GM18867 (cell line): ENCODE results near the gene NT5E.
"Not testable (repeated sequence)": the region's sequence is repeated elsewhere in the genome, so short reads cannot be mapped to it uniquely, and the experiment has no call there.

ENCODE experiments used
- ATAC-seq: cut with Tn5 transposase; IDR thresholded peaks from one replicate; pipeline ENCODE4 v1.9.1; 2021; ENCODE audit warnings: mild to moderate bottlenecking, moderate library complexity; ENCODE audit not compliant: unreplicated experiment

NT5E gene

GRCh38 chr6:85484948-85485347, 35.1 kb downstream of the NT5E start:
- no peak for ATAC-seq

GRCh38 chr6:85490516-85491248, 40.8 kb downstream of the NT5E start:
- no peak for ATAC-seq

DNA sequence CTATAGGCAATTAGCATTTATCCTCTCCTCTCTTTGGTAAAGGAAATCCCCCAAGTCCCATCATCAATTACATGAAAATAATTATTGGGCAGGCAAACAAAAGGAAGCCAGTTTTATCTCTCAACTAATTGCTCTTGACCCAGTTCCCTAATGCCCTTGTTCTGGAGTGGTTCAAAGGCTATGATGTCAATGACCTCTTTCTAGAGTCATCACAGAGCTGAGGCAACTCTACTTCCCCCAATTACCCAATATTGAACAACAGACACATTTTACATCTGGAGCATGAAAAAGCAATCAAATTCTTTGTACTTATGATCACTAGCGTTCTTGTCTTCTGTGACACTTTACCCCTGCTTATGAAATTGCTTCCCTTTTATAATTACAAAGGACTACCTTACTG, 43.5 kb downstream of the NT5E start:
- no peak for ATAC-seq

DNA sequence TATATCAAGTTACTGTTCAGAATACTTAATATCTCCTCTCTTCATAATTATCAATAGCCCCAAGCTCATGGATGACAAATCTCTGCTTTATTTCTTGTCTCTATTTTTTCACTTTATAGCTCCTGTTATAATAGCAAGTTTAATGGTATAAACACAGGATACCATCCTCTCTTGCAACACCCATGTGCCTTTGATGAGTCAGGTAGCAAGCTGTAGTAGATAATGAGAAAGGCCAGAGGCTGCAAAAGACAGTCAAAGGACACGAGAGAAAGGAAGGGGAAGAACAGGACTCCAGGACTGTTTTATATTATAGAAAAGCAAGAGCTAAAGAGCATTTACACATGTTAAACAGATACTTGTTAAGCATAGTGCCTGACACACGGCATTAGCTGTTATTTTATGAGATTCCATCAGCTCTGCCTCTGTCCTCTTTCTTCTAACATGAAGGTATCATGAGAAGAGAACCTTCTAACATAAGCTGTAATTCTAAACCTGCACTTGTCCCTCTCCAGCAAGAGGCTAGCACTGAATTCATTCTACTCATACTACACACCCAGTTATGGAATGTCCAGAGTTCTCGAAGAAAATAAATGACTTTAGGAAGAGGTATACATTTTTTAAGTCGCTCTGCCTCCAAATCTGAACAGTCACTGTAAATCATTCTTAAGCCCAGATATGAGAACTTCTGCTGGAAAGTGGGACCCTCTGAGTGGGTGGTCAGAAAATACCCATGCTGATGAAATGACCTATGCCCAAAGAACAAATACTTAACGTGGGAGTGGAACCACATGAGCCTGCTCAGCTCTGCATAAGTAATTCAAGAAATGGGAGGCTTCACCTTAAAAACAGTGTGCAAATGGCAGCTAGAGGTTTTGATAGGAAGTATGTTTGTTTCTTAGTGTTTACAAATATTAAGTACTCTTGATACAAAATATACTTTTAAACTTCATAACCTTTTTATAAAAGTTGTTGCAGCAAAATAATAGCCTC, 45.0 kb downstream of the NT5E start:
- ATAC-seq, result no peak

DNA sequence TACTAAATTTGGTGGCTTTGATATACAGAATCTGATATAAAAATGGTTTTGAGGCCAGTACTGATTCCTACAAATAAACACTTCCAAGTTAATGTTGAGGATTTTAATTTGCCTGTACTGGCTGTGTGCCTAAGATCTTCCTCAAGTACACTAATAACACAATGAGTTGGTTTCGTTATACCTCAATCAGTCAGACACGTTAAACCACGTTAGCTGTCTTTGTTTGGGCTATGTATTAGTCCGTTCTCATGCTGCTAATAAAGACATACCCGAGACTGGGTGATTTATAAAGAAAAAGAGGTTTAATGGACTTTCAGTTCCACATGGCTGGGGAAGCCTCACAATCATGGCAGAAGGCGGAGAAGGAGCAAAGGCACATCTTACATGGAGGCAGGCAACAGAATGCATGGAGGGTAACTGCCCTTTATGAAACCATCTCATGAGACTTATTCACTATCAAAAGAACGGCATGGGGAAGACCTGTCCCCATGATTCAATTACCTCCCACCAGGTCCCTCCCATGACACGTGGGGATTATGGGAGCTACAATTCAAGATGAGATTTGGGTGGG, 46.2 kb downstream of the NT5E start:
- ATAC-seq, result no peak

DNA sequence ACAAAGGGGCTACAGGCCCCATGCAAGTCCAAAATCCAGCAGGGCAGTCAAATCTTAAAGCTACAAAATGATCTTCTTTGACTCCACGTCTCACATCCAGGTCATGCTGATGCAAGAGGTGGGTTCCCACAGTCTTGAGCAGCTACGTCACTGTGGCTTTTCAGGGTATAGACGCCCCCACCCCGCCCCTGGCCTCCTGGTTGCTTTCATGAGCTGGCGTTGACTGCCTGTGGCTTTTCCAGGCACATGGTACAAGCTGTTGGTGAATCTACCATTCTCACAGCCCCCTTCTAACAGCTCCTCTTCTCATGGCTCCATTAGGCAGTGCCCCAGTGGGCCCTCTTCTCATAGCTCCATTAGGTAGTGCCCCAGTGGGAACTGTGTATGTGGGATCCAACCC, 47.0 kb downstream of the NT5E start:
- no peak for ATAC-seq

DNA sequence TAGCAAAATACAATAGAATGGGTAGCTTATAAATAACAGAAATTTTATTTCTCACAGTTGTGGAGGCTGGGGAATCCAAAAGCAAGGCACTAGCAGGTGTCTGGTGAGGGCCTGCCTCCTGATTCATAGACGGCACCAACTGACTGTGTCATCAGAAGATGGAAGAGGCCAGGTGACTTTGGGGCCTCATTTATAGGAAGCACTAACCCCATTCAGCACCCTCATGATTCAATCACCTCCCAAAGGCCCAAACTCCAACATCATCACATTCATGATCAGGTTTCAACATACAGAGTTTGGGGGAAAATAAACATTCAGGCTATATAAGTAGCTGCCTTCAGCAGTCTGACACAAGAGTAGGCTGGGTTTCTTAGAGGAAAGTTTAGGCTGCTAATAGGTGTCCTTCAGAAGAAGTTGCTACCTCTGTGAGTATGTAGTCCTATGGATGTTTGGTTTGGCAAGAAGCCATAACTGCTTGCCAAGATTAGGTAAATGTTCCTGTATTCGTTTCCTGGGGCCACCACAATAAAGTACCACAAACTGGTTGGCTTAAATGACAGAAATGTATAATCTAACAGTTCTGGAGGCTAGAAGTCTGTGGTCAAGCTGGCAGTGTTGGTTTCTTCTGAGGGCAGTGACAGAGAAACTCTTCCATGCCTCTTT, 48.8 kb downstream of the NT5E start:
- ATAC-seq, result no peak

- no peak for ATAC-seq
These were observed 56.7 kb downstream of the NT5E start for GRCh38 chr6:85506441-85507093.

GRCh38 chr6:85516168-85516567, 66.3 kb downstream of the NT5E start:
- ATAC-seq, result no peak

DNA sequence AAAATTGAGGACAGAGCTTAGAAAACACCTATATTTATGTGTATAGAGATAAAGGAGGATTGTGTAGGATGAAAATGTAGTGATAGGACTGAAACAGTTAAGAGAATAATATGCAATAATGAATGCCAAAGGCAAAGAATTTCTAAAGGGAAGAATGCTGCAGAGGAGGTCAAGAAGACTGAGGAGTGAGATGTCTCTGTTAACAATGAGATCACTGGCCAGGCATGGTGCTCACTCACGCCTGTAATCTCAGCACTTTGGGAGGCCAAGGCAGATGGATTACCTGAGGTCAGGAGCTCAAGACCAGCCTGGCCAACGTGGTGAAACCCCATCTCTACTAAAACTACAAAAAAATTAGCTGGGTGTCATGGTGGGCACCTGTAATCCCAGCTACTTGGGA, 74.4 kb downstream of the NT5E start:
- ATAC-seq, result not testable (repeated sequence)

DNA sequence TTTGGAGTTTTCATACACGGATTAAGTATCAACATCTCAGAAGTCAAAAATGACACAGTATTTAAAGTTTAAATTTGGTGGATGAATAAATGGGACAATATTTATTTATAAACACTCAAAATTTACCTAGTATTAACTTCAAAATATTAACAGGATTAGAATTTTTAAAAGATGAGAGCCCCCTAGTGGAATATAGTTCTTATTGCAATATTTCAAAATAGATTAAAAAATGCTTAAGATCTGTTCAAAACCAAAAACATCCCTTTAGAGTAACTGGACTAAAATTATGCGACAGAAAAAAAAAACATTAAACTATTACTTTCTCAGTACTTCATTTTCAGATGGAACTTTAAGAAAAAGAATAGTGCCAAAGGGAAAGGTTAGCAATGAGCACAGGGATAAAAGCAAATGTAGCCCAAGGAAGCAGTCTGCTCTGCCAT, 87.2 kb downstream of the NT5E start:
- ATAC-seq, result no peak

DNA sequence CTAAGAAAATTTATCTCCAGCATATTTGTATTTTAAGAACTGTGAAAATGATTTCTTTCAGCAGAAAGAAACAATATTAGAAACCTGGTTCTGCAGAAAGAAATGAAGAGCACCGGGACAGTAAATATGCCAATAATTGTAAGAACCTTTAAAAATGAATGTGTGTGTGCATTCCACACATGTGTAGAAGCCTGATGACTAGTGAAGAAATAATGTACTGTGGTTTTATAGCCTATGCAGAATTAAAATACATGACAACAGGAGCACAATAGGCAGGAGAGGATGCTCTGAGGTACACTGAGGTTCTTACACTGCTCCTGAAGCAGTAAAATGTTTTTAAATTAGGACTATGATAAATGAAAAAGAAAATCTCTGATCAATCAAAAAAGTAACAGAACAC, 94.9 kb downstream of the NT5E start:
- ATAC-seq, result no peak
